ENCODE data around the gene DLGAP4. TPM values are rescaled to one million over a fixed set of nuclear protein-coding genes. Genes with fewer than 3 reads are reported as not detected.

Gene DLGAP4
- polyA plus RNA-seq, 1 experiment, result 34.9 TPM

DNA sequence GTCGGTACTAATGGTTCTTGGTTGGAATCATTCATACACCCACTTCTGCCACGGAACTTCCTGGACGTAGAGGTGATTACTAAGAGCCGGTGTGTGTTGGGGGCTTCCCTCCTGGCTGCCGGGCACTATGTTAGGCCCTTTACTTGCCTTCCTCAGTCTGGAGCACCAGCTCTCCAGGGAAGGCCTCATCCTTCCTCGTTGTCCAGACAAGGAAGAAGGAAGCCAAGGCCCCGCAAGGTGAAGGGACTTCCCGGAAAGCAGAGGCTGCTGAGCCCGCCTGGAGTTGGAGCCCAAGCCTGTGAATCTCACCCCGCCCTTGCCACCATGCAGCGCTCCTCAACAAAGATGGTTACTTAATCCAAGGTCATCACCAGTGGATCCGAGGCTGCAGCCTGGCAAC lies 43.7 kb upstream of the DLGAP4 start:
- ChIA-PET CTCF (no interaction called here), POLR2A (no interaction called here)
- Histone ChIP-seq H3K36me3 (ENCODE audit: control insufficient read depth, insufficient read depth, low read length) (no peaks in the 10 kb centered on the region), H3K4me3 (ENCODE audit: low read depth, low read length) (no peak overlapping the region), H3K27me3 (ENCODE audit: control insufficient read depth, insufficient read depth, low read length) (peaks cover 2% of the 10 kb centered on the region)
- TF ChIP-seq, protein P1, sequence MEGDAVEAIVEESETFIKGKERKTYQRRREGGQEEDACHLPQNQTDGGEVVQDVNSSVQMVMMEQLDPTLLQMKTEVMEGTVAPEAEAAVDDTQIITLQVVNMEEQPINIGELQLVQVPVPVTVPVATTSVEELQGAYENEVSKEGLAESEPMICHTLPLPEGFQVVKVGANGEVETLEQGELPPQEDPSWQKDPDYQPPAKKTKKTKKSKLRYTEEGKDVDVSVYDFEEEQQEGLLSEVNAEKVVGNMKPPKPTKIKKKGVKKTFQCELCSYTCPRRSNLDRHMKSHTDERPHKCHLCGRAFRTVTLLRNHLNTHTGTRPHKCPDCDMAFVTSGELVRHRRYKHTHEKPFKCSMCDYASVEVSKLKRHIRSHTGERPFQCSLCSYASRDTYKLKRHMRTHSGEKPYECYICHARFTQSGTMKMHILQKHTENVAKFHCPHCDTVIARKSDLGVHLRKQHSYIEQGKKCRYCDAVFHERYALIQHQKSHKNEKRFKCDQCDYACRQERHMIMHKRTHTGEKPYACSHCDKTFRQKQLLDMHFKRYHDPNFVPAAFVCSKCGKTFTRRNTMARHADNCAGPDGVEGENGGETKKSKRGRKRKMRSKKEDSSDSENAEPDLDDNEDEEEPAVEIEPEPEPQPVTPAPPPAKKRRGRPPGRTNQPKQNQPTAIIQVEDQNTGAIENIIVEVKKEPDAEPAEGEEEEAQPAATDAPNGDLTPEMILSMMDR (IDR thresholded peaks at IDR 0.05; ENCODE audit: insufficient read depth, low read depth, low read length), result no peak
- DNase-seq (ENCODE audit: low read depth), result no peak

DNA sequence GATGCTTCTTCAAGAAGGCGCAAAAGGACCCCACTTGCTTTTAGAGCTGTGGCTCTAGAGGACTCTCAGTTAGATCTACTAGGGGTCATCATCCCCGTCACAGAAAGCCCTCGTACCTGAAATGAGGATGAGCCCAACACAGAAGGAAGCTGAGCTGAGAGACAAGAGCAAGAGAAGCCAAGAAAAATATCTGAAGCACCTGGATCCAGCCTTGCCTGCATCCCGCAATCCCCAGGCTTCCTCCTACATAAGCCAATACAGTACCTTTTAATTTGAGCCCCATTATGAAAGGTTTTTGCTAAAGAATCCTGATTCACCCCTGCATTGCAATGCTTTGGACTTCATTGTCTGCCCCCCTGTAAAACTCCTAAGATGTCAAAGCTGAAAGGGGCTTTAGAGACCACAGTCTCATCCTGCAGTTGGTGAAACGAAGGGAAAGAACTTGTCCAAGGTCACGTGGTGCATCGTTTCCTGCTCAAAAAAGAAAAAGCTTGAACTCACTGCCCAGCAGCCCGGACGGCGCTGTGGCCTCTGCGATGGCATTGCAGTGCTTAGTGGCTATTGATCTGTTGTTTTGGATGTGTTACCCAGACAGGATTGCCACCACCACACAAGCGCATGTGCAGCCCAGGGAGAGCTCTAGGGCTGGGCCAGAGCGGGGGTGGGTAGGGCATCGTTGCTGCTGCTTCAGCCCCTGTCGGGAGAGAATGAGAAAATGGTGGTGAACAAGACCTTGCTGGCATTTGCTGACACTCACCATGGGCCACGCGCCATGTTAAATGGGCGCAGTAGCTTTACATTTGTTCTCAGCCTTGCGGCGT lies 41.5 kb upstream of the DLGAP4 start:
- H3K4me3 ChIP-seq (ENCODE audit: low read depth, low read length), result no peak overlapping the region
- DNase-seq (ENCODE audit: low read depth), result no peak
- CTCF ChIA-PET, result interaction anchor here (0.7 kb wide), 1 partner anchor 173 kb away, joined by 3 read pairs; no protein-coding TSS in a partner anchor
- H3K36me3 ChIP-seq (ENCODE audit: control insufficient read depth, insufficient read depth, low read length), result no peaks in the 10 kb centered on the region
- peaks cover 5% of the 10 kb centered on the region; the same call in 1 of the 2 replicates for H3K27me3 ChIP-seq (ENCODE audit: control insufficient read depth, insufficient read depth, low read length)
- POLR2A ChIA-PET, result no interaction called here
- TF ChIP-seq, protein P1 (IDR thresholded peaks at IDR 0.05; ENCODE audit: insufficient read depth, low read depth, low read length), result no peak

DNA sequence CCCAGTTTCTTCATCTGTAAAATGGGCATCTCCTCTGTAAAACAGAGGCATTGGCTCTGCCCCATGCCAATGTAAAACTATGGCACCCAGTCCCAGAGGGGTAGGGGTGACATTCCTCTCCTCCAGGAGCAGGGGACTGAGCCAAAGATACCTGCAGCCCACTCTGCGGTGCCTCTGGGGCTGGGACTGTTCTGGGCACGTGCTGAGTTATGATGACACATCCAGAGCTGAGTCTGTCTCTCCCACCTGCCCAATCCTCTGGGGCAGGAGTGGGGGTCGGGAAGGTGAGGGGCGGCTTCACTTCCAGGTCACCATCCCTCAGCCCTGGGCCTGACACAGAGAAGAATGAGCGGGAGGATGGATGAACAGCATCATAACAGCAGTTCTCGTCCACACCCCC lies 40.0 kb upstream of the DLGAP4 start:
- Histone ChIP-seq H3K36me3 (ENCODE audit: control insufficient read depth, insufficient read depth, low read length) (no peaks in the 10 kb centered on the region), H3K27me3 (ENCODE audit: control insufficient read depth, insufficient read depth, low read length) (peaks cover 6% of the 10 kb centered on the region; the same call in 1 of the 2 replicates), H3K4me3 (ENCODE audit: low read depth, low read length) (no peak overlapping the region)
- POLR2A ChIA-PET, result no interaction called here
- CTCF ChIA-PET, result interaction anchor here (0.8 kb wide), 1 partner anchor 13 kb away, joined by 3 read pairs; no protein-coding TSS in a partner anchor
- no peak for DNase-seq (ENCODE audit: low read depth)
- TF ChIP-seq, protein P1 (IDR thresholded peaks at IDR 0.05; ENCODE audit: insufficient read depth, low read depth, low read length), result no peak

DNA sequence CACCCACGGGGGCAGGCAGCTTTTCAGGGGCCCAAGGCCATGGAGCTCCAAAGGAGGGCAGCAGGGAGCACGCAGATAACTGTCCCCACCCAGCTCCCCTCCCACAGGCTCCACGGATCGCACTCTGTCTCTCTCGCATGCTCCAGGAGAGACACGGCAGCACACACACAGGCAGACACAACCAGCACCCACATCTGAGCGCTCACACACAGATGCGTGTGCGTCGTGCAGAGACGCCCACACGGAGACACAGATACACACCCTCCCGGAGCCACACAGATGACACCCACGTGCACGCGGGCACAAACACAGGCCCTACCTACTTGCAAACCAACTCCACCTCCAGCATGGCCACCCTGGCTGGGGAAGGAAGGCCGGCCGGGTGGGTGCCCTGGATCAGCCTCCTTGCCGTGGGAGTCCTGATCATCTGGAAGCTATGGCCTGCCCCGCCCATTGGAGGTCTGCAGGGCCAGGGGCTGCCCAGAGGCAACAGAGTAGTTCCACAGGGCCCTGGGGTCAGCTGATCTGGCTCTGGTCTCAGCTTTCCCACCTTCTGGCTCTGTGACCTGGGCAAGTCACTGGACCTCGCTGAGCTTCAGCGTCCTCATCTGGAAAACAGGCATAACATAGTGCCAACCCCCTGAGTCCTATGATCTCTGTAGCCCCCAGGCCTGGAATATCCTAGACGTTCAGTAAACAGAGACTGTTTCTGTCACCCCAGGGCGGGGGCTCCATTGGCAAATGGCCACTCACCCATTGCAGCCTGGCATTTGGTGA lies 38.3 kb upstream of the DLGAP4 start:
- Histone ChIP-seq H3K27me3 (ENCODE audit: control insufficient read depth, insufficient read depth, low read length) (peaks cover 7% of the 10 kb centered on the region; the same call in 1 of the 2 replicates), H3K36me3 (ENCODE audit: control insufficient read depth, insufficient read depth, low read length) (no peaks in the 10 kb centered on the region), H3K4me3 (ENCODE audit: low read depth, low read length) (no peak overlapping the region)
- TF ChIP-seq, protein P1 (IDR thresholded peaks at IDR 0.05; ENCODE audit: insufficient read depth, low read depth, low read length), result no peak
- ChIA-PET CTCF (interaction anchor here (1.2 kb wide), 1 partner anchor 652 kb away, joined by 3 read pairs; no protein-coding TSS in a partner anchor), POLR2A (no interaction called here)
- no peak for DNase-seq (ENCODE audit: low read depth)
